ENCODE measurements around the gene MRPS7.

MRPS7 gene

DNA sequence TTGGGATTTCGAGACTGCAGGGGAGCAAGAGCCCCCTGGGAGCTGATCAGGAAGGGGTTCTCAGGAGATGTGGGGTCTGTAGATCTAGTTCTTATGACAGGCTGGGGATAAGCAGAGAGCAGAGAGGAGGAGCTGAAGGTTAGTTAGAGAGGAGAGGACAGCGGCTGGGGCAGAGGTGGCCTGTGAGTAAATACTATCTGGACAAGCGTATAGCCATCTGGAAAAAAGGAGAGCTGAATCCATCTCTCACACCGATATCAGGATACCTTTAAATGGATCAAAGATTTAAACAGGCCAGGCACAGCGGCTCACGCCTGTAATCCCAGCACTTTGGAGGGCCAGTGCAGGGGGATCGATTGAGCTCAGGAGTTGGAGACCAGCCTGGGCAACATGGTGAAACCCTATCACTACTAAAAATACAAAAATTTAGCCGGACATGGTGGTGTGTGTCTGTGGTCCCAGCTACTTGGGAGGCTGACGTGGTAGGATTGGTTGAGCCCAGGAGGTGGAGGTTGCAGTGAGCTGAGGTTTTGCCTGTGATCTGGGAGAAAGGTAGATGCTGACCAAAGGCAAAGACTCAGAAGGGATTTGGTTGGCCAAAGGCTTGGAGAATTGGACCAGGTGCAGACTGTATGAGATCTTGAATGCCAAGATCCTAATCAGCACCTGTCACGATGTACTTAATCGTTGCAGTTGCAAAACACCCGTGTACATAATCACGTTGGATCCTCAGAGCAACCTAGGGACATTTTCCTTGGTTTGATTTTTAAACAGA is 46.5 kb downstream of the MRPS7 start:
- in situ Hi-C loops (cut with MboI; ENCODE audit: low sequenced_read_pairs): no loop called here

DNA sequence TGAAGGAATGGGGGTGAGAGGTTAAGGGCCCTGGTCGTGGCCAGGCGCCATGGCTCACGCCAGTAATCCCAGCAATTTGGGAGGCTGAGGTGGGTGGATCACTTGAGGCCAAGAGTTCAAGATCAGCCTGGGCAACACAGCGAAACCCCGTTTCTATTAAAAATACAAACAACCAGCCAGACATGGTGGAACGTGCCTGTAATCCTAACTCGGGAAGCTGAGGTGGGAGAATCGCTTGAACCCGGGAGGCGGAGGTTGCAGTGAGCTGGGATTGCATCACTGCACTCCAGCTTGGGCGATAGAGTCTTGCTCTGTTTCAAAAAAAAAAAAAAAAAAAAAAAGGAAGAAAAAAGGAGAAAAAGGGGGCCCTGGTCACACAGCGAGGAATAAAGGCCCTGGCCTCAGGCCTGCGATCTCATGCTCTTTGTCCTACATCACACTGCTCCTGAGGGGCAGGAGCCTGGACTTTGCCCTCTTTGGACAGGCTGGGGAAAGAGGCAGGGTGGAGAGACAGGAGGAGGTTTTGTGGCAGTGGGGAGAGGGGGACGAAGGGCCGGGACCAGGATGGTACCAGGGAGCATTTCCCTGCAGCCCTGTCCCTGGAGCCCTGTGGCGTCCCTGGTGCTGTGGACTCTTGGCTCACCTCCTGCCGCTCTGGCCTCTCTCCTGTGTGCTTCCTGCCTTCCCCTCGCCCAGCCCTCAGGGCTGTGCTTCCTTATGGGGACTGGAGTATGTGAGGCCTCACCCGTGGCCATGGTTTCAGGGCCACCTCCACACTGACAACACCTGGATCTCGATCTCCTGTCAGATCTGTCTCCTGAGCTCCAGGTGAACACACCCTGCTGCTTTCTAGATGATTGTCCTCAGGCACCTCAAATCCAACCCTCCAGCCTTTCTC is 47.3 kb downstream of the MRPS7 start:
- in situ Hi-C loops (cut with MboI; ENCODE audit: low sequenced_read_pairs): no loop called here

DNA sequence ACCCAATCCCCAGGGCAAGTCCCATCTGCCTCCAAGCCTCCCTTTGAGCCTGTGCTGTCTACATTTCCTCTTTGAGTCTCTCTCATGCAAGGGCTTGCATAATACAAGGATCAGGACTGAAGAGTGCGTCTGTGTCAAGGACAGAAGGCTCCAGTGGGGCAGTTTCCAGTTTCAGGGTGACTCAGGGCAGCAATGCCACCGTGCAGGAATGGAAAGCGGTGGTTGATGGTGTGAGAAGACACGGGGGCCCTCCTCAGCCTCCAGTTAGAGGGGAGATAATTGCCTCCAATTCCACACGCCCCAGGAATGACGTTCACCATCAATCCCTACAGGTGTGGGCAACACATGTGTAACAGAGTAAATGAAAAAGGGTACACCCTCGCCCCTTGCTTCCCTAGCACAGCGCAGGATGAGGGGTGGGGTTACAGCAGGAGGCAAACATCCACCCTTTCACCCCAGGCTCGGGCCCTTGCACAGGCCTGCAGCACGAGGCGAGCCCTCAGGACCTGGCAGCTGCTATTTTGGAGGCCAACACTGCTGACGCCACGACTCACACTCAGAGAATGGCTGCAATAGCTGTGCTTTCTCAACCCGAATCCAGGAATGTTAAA is 52.4 kb downstream of the MRPS7 start:
- in situ Hi-C loops (cut with MboI; ENCODE audit: low sequenced_read_pairs): no loop called here

DNA sequence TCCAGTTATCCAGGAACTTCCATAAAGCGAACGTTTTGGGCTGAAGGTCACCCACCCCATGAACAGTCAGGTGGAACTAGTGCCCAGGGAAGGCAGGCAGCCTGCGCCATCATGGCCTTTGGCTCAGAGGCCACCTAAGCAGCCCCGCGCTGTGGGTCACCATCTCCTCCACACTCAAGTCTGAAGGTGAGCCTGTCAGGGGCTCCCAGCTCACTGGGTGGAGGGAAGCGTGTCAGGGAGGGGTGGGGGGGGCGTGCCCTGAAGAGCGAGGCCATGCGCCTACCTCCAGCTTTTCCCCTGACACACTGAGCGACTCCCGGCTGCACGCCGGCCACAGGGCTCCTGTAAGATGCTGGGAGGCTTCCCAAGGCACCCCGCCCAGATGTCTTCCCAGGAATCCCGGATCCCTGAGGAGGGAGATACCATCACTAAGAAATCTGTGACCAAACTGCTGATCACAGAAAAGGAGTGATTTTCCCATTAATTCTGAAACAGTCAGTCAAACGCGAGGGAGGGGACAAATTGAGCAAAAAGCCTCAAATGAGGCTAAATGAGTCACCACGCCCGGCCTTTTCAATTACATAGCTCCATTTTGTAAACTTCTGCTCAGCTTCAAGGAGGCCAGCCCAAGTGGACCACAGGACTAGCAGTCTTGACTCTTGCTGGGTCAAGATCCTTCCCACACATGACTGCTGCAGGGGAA is 54.0 kb downstream of the MRPS7 start:
- in situ Hi-C loops (cut with MboI; ENCODE audit: low sequenced_read_pairs): no loop called here

Measured in hTERT RPE-1 (cell line).